Measurements from ENCODE around the gene MYBPC1. TPM values are rescaled to one million over a fixed set of nuclear protein-coding genes. Genes with fewer than 3 reads are reported as not detected.

MYBPC1 gene
- polyA plus RNA-seq, 3 donors = 0.04 to 0.16 TPM; not detected in 1

DNA sequence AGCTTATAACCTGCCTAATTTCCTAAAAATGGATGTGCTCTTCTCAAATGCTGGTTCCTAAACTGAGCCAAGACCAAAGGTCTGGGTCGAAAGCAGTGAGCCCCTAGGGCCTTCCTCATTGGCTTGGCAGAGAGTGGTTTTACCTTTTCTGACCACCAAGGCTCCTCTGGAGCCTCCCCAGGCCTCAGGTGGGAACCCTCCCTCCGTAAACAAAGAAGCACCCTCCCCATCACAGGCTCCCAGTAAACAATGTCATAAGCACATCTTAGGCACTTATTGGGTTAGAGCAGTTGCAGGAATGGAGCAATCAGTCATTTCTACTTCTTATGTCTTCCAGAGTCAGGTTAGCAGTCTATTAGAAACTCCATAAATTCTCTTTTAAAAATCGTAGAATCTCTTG lies 108.7 kb downstream of the MYBPC1 start:
- no peaks in the 10 kb centered on the region for H3K9me3 Mint-ChIP-seq

DNA sequence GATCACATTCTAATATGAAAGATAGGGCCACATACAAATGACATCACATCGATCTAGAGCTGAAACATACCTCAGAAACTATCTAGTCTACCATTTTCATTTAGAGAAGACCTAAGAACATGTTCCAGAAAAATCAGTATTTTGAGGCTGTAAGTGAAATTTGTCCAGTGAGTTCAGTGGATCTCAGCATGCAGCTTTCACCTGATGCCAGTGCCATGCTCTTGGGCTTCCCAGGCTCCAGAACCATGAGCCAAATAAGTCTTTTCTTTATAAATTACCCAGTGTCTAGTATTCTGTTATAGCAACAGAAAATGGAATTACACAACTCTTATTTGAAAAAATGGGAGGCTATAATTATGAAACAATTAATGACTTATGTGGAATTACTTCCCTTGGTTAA lies 111.6 kb downstream of the MYBPC1 start:
- Histone ChIP-seq H3K79me2 (ENCODE audit: insufficient read depth, low read length) (peaks cover 83% of the 10 kb centered on the region), H3K4me1 (ENCODE audit: control insufficient read depth in 1 of 2, insufficient read depth in 2 of 2, low read length in 2 of 2) (peaks cover 11 to 15% of the 10 kb centered on the region in 2 donors), H3K9me3 (replicated peaks in 1 of 2; ENCODE audit: control insufficient read depth in 1 of 2, insufficient read depth in 1 of 2, low read length in 2 of 2) (no peaks in the 10 kb centered on the region), H3K27ac (ENCODE audit: low read depth in 1 of 2, low read length in 2 of 2) (no peak overlapping the region), H3K4me3 (replicated peaks in 1 of 3; ENCODE audit: low read depth in 2 of 3, low read length in 3 of 3) (no peak overlapping the region), H4K20me1 (ENCODE audit: insufficient read depth, low read length) (peaks cover 72% of the 10 kb centered on the region), H3K9ac (ENCODE audit: insufficient read depth, low read length, poor library complexity, severe bottlenecking) (no peak overlapping the region), H3K27me3 (ENCODE audit: control insufficient read depth in 2 of 2, insufficient read depth in 2 of 2, low read length in 2 of 2) (no peaks in the 10 kb centered on the region), H3K36me3 (replicated peaks in 1 of 2; ENCODE audit: control insufficient read depth in 1 of 2, insufficient read depth in 2 of 2, low read length in 2 of 2) (peaks cover 2 to 7% of the 10 kb centered on the region in 2 donors), H2AFZ (ENCODE audit: insufficient read depth, low read depth, low read length, poor library complexity, severe bottlenecking) (no peak overlapping the region), H3K4me2 (replicated peaks; ENCODE audit: extremely low read depth, low read length, poor library complexity, severe bottlenecking) (no peak overlapping the region)
- WGBS (ENCODE audit: insufficient coverage) = no CpG with 5 or more reads among the region's 1 CpG
- peaks cover 61% of the 10 kb centered on the region for H3K4me1 Mint-ChIP-seq
- no peak overlapping the region for H3K4me3 Mint-ChIP-seq
- no peaks in the 10 kb centered on the region for H3K9me3 Mint-ChIP-seq
- H3K36me3 Mint-ChIP-seq = peaks cover 10 to 15% of the 10 kb centered on the region in 2 donors
- TF ChIP-seq, protein P1, sequence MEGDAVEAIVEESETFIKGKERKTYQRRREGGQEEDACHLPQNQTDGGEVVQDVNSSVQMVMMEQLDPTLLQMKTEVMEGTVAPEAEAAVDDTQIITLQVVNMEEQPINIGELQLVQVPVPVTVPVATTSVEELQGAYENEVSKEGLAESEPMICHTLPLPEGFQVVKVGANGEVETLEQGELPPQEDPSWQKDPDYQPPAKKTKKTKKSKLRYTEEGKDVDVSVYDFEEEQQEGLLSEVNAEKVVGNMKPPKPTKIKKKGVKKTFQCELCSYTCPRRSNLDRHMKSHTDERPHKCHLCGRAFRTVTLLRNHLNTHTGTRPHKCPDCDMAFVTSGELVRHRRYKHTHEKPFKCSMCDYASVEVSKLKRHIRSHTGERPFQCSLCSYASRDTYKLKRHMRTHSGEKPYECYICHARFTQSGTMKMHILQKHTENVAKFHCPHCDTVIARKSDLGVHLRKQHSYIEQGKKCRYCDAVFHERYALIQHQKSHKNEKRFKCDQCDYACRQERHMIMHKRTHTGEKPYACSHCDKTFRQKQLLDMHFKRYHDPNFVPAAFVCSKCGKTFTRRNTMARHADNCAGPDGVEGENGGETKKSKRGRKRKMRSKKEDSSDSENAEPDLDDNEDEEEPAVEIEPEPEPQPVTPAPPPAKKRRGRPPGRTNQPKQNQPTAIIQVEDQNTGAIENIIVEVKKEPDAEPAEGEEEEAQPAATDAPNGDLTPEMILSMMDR (IDR thresholded peaks at IDR 0.05) = no peak
- H3K27me3 Mint-ChIP-seq (ENCODE audit: low read depth in 3 of 3) = peaks cover 0 to 3% (median 0%) of the 10 kb centered on the region in 3 donors
- peak overlapping the region in 2 of 7 donors; percentile 46 for H3K27ac Mint-ChIP-seq
- intact Hi-C loops (cut with micrococcal nuclease) = no loop called here
- DNase-seq = no peak

More for the DNA sequence above, 108.7 kb downstream of the MYBPC1 start:
- peaks cover 7 to 10% of the 10 kb centered on the region in 2 donors for H3K36me3 Mint-ChIP-seq
- H3K36me3 ChIP-seq (replicated peaks in 1 of 2; ENCODE audit: control insufficient read depth in 1 of 2, insufficient read depth in 2 of 2, low read length in 2 of 2) = peaks cover 2 to 7% of the 10 kb centered on the region in 2 donors
- TF ChIP-seq, protein P1 (IDR thresholded peaks at IDR 0.05) = no peak
- 92% methylated on average over 2 of the region's 3 CpGs for WGBS (ENCODE audit: insufficient coverage)
- DNase-seq = no peak
- H4K20me1 ChIP-seq (ENCODE audit: insufficient read depth, low read length) = peaks cover 74% of the 10 kb centered on the region
- no peaks in the 10 kb centered on the region for H3K9me3 ChIP-seq (replicated peaks in 1 of 2; ENCODE audit: control insufficient read depth in 1 of 2, insufficient read depth in 1 of 2, low read length in 2 of 2)
- no peak overlapping the region for H3K27ac Mint-ChIP-seq
- no peak overlapping the region for H3K4me3 Mint-ChIP-seq
- H3K9ac ChIP-seq (ENCODE audit: insufficient read depth, low read length, poor library complexity, severe bottlenecking) = no peak overlapping the region
- no peak overlapping the region for H3K4me2 ChIP-seq (replicated peaks; ENCODE audit: extremely low read depth, low read length, poor library complexity, severe bottlenecking)
- intact Hi-C loops (cut with micrococcal nuclease) = no loop called here
- no peaks in the 10 kb centered on the region for H3K27me3 ChIP-seq (ENCODE audit: control insufficient read depth in 2 of 2, insufficient read depth in 2 of 2, low read length in 2 of 2)
- H3K4me1 ChIP-seq (ENCODE audit: control insufficient read depth in 1 of 2, insufficient read depth in 2 of 2, low read length in 2 of 2) = peaks cover 29 to 44% of the 10 kb centered on the region in 2 donors
- H3K4me1 Mint-ChIP-seq = peaks cover 71% of the 10 kb centered on the region
- H3K27ac ChIP-seq (ENCODE audit: low read depth in 1 of 2, low read length in 2 of 2) = peak overlapping the region in 1 of 2 donors; percentile 20
- H3K27me3 Mint-ChIP-seq (ENCODE audit: low read depth in 3 of 3) = peaks cover 0 to 1% (median 0%) of the 10 kb centered on the region in 3 donors
- peaks cover 83% of the 10 kb centered on the region for H3K79me2 ChIP-seq (ENCODE audit: insufficient read depth, low read length)
- H3K4me3 ChIP-seq (replicated peaks in 1 of 3; ENCODE audit: low read depth in 2 of 3, low read length in 3 of 3) = no peak overlapping the region
- no peak overlapping the region for H2AFZ ChIP-seq (ENCODE audit: insufficient read depth, low read depth, low read length, poor library complexity, severe bottlenecking)
